ENCODE results near the gene C10orf53. TPM values are rescaled to one million over a fixed set of nuclear protein-coding genes. Genes with fewer than 3 reads are reported as not detected.
A peak's percentile ranks its signal among the peaks of the same experiment; 100 is the strongest.

The C10orf53 gene
- total RNA-seq, 1 experiment from 2014 or later = not detected

GRCh38 chr10:49740346-49741107, 61.1 kb downstream of the C10orf53 start:
- Histone ChIP-seq H3K14ac (ENCODE audit: insufficient read depth, low read length) (no peak overlapping the region), H2BK5ac (ENCODE audit: insufficient read length, low read length) (no peak overlapping the region), H4K91ac (ENCODE audit: insufficient read length, low read depth, low read length) (no peak overlapping the region), H3K9me3 (ENCODE audit: control insufficient read depth, low read depth, low read length) (no peaks in the 10 kb centered on the region), H2AFZ (ENCODE audit: low read length) (no peak overlapping the region), H3K18ac (ENCODE audit: insufficient read length, low read depth, low read length) (no peak overlapping the region), H2AK5ac (ENCODE audit: insufficient read length, low read length) (no peak overlapping the region), H3K4ac (ENCODE audit: low read depth, low read length) (no peak overlapping the region), H2BK12ac (ENCODE audit: insufficient read length, low read depth, low read length) (no peak overlapping the region), H3K9ac (ENCODE audit: extremely low read depth, insufficient read length, low read length) (no peak overlapping the region), H4K8ac (replicated peaks; ENCODE audit: insufficient read length, low read depth, low read length) (no peak overlapping the region), H3K79me1 (ENCODE audit: insufficient read depth, low read depth, low read length, poor library complexity, severe bottlenecking) (no peaks in the 10 kb centered on the region), H3K27ac (ENCODE audit: insufficient read length, low read depth, low read length) (no peak overlapping the region), H3K79me2 (ENCODE audit: insufficient read depth, low read length) (no peaks in the 10 kb centered on the region), H2BK15ac (ENCODE audit: low read depth, low read length) (no peak overlapping the region), H3K23me2 (ENCODE audit: insufficient read length, low read depth, low read length, poor library complexity, severe bottlenecking) (no peaks in the 10 kb centered on the region), H3K23ac (ENCODE audit: insufficient read length, low read depth, low read length) (no peak overlapping the region), H3K27me3 (ENCODE audit: insufficient read depth, low read length) (no peaks in the 10 kb centered on the region), H3K4me1 (ENCODE audit: insufficient read depth, low read length) (no peaks in the 10 kb centered on the region), H3T11ph (ENCODE audit: low read length) (no peak overlapping the region), H2BK120ac (ENCODE audit: low read depth, low read length, poor library complexity, severe bottlenecking) (no peak overlapping the region), H3K56ac (ENCODE audit: insufficient read length, low read depth, low read length) (no peak overlapping the region), H4K20me1 (ENCODE audit: control insufficient read depth, insufficient read depth, insufficient read length) (peaks cover 3% of the 10 kb centered on the region), H4K5ac (ENCODE audit: insufficient read length, low read depth, low read length) (no peak overlapping the region), H2BK20ac (ENCODE audit: low read depth, low read length, poor library complexity, severe bottlenecking) (no peak overlapping the region), H3K4me2 (ENCODE audit: insufficient read depth, insufficient read length, low read length) (no peak overlapping the region)
- no CpG with 5 or more reads among the region's 16 CpGs for WGBS (ENCODE audit: extremely low coverage, insufficient read length, low lambda C conversion rate)
- H3K9me3 Mint-ChIP-seq = peaks cover 3 to 5% of the 10 kb centered on the region in 2 experiments; a peak in 2 of 5 replicates
- H3K4me1 Mint-ChIP-seq = no peaks in the 10 kb centered on the region
- no peak overlapping the region for H3K4me3 Mint-ChIP-seq
- no peaks in the 10 kb centered on the region for H3K27me3 Mint-ChIP-seq (ENCODE audit: low read depth)
- H3K36me3 Mint-ChIP-seq (ENCODE audit: insufficient read depth in 1 of 3, low read depth in 3 of 3) = peaks cover 14 to 24% (median 15%) of the 10 kb centered on the region in 3 experiments; a peak in 6 of 7 replicates
- H3K27ac Mint-ChIP-seq = no peak overlapping the region
- DNase-seq = peak; percentile 23
- TF ChIP-seq CTCF (conservative IDR thresholded peaks at IDR 0.05) = no peak
